Measurements from ENCODE around the gene NBPF1.
"Not testable (repeated sequence)": the region's sequence is repeated elsewhere in the genome, so short reads cannot be mapped to it uniquely, and the experiment has no call there.

GRCh38 chr1:16559688-16560087 is 53.7 kb downstream of the NBPF1 start:
- TF ChIP-seq, protein P1, sequence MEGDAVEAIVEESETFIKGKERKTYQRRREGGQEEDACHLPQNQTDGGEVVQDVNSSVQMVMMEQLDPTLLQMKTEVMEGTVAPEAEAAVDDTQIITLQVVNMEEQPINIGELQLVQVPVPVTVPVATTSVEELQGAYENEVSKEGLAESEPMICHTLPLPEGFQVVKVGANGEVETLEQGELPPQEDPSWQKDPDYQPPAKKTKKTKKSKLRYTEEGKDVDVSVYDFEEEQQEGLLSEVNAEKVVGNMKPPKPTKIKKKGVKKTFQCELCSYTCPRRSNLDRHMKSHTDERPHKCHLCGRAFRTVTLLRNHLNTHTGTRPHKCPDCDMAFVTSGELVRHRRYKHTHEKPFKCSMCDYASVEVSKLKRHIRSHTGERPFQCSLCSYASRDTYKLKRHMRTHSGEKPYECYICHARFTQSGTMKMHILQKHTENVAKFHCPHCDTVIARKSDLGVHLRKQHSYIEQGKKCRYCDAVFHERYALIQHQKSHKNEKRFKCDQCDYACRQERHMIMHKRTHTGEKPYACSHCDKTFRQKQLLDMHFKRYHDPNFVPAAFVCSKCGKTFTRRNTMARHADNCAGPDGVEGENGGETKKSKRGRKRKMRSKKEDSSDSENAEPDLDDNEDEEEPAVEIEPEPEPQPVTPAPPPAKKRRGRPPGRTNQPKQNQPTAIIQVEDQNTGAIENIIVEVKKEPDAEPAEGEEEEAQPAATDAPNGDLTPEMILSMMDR (IDR thresholded peaks at IDR 0.05; ENCODE audit: low read length), result not testable (repeated sequence)
- TF ChIP-seq EZH2 (IDR thresholded peaks at IDR 0.05; ENCODE audit: borderline replicate concordance, low read length), result not testable (repeated sequence)

Measured in OCI-LY1 (cell line).